GM19397 (cell line): Measurements from ENCODE around the gene GSTO2.
"Not testable (repeated sequence)": the region's sequence is repeated elsewhere in the genome, so short reads cannot be mapped to it uniquely, and the experiment has no call there.

ENCODE experiments used
- ATAC-seq: cut with Tn5 transposase; IDR thresholded peaks from one replicate; pipeline ENCODE4 v1.9.1; 2021; ENCODE audit warnings: mild to moderate bottlenecking, moderate library complexity; ENCODE audit not compliant: unreplicated experiment

GSTO2 gene

GRCh38 chr10:104268713-104269645, at the start of gene GSTO2:
Gene GSTO2, plus strand, starts transcription at chr10:104269184. Its CDS starts 5,732 bp downstream, at chr10:104274916.
- peak; percentile 99 for ATAC-seq

GRCh38 chr10:104220522-104220921, 48.5 kb upstream of the GSTO2 start:
- no peak for ATAC-seq

GRCh38 chr10:104223304-104223703, 45.7 kb upstream of the GSTO2 start:
- no peak for ATAC-seq

GRCh38 chr10:104230490-104230889, 38.5 kb upstream of the GSTO2 start:
- no peak for ATAC-seq

GRCh38 chr10:104231784-104232612, 37.0 kb upstream of the GSTO2 start, which contains the start of gene CFAP43:
Gene CFAP43, minus strand, starts transcription at chr10:104232364. Its CDS starts 118 bp downstream, at chr10:104232246.
- peak; percentile 100 for ATAC-seq

GRCh38 chr10:104232613-104233102, 36.3 kb upstream of the GSTO2 start:
- peak; percentile 10 for ATAC-seq

GRCh38 chr10:104233817-104234216, 35.2 kb upstream of the GSTO2 start:
- ATAC-seq, result no peak

- ATAC-seq, result no peak
These were observed 34.0 kb upstream of the GSTO2 start for GRCh38 chr10:104234934-104235333.

GRCh38 chr10:104235801-104236200, 33.2 kb upstream of the GSTO2 start:
- no peak for ATAC-seq

GRCh38 chr10:104240078-104240477, 28.9 kb upstream of the GSTO2 start:
- no peak for ATAC-seq

GRCh38 chr10:104242545-104242944, 26.4 kb upstream of the GSTO2 start:
- ATAC-seq, result no peak

- ATAC-seq, result not testable (repeated sequence)
These were observed 26.0 kb upstream of the GSTO2 start for GRCh38 chr10:104243009-104243408.

GRCh38 chr10:104243512-104243911, 25.5 kb upstream of the GSTO2 start:
- no peak for ATAC-seq

GRCh38 chr10:104245066-104245632, 23.8 kb upstream of the GSTO2 start:
- ATAC-seq, result no peak

GRCh38 chr10:104246976-104247375, 22.0 kb upstream of the GSTO2 start:
- no peak for ATAC-seq

- ATAC-seq, result no peak
These were observed 21.4 kb upstream of the GSTO2 start for GRCh38 chr10:104247513-104248146.

GRCh38 chr10:104248931-104249330, 20.1 kb upstream of the GSTO2 start:
- ATAC-seq, result not testable (repeated sequence)

GRCh38 chr10:104250371-104250770, 18.6 kb upstream of the GSTO2 start:
- ATAC-seq, result no peak

GRCh38 chr10:104251443-104251842, 17.5 kb upstream of the GSTO2 start:
- ATAC-seq, result no peak

- ATAC-seq, result no peak
These were observed 16.6 kb upstream of the GSTO2 start for GRCh38 chr10:104252368-104252767.
